Measurements from ENCODE around the gene OTOP2. TPM values are rescaled to one million over a fixed set of nuclear protein-coding genes. Genes with fewer than 3 reads are reported as not detected.

OTOP2 gene
- total and polyA plus RNA-seq, 2 of the 8 experiments (the other 6 are each of a cell fraction or from before 2014, with no cell fraction given), result 0.23 TPM; not detected in 1

DNA sequence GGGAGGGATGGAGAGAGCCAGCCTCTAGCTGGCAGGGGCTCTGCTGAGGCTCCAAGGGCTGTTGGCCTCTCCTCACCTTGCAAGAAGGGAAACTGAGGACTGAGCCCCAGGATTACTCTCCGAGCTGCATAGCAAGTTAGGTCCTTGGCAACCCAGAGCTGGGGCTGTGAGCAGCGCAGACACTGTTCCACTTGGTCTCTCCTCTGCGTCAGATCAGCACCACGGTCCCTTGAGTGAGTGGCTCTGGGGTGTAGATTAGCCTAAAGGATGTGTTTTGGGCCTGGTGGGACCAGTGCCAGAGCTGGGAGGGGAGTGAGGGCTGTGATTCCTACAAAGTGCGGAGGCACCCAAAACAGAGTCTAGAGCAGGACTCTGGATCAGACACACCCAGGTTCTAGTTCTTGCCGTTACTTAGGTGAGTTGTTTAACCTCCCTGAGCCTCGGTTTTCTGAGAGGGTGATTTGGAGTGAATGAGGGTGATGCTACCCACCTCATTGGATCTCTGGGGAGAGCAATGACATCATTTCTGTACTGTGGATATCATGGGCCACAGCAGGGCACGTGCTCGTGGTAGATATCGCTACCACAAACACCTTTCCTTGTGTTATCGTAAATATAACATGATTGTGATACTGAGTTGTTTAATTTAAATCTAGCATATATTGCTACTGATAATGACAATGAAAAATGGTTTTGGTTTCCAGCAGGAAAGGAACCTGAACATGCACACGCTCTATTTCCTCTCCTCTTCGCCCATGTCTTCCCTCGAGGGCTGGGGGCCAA, 22.5 kb upstream of the OTOP2 start:
- Histone ChIP-seq H3K27me3 (replicated peaks in 1 of 4; ENCODE audit: control insufficient read depth in 3 of 4, extremely low read depth in 1 of 4, insufficient read depth in 3 of 4, low read length in 3 of 4) (peaks cover 0 to 7% (median 3%) of the 10 kb centered on the region in 4 experiments; a peak in 4 of 7 replicates), H3K36me3 (ENCODE audit: control insufficient read depth in 2 of 4, insufficient read depth in 4 of 4, low read length in 3 of 4) (no peaks in the 10 kb centered on the region), H3K4me2 (ENCODE audit: insufficient read depth in 1 of 2, low read depth in 2 of 2, low read length in 2 of 2) (no peak overlapping the region), H3K56ac (replicated peaks; ENCODE audit: insufficient read length, low read depth, low read length) (no peak overlapping the region), H2AFZ (ENCODE audit: low read length) (no peak overlapping the region), H3K27ac (ENCODE audit: low read depth, low read length) (no peak overlapping the region), H3K23ac (ENCODE audit: insufficient read length) (no peak overlapping the region), H4K20me1 (replicated peaks in 1 of 2; ENCODE audit: control insufficient read depth in 1 of 2, insufficient read depth in 2 of 2, low read length in 2 of 2) (no peaks in the 10 kb centered on the region), H3K4ac (replicated peaks; ENCODE audit: insufficient read length, low read depth, low read length) (no peak overlapping the region), H2BK20ac (ENCODE audit: low read length) (no peak overlapping the region), H3K18ac (ENCODE audit: extremely low read depth, low read length) (no peak overlapping the region), H3K23me2 (ENCODE audit: low read depth, low read length) (no peaks in the 10 kb centered on the region), H2BK5ac (ENCODE audit: low read depth, low read length) (no peak overlapping the region), H2BK15ac (ENCODE audit: low read length) (no peak overlapping the region), H4K5ac (ENCODE audit: insufficient read length, low read depth, low read length) (no peak overlapping the region), H2BK120ac (replicated peaks; ENCODE audit: low read depth, low read length) (no peak overlapping the region), H2AK5ac (ENCODE audit: low read depth, low read length) (no peak overlapping the region), H3K9me3 (ENCODE audit: insufficient read depth in 2 of 2, low read depth in 1 of 2, low read length in 1 of 2) (no peaks in the 10 kb centered on the region), H3K4me1 (replicated peaks in 1 of 4; ENCODE audit: control insufficient read depth in 3 of 4, insufficient read depth in 4 of 4, low read length in 3 of 4) (peaks cover 0 to 9% (median 5%) of the 10 kb centered on the region in 4 experiments; a peak in 5 of 7 replicates), H2BK12ac (ENCODE audit: low read depth, low read length) (no peak overlapping the region), H3K79me2 (ENCODE audit: control insufficient read depth in 1 of 2, insufficient read depth in 2 of 2, low read length in 2 of 2) (no peaks in the 10 kb centered on the region), H3K4me3 (ENCODE audit: extremely low read depth in 1 of 4, insufficient read depth in 2 of 4, low read depth in 3 of 4, low read length in 4 of 4) (no peak overlapping the region), H4K8ac (ENCODE audit: extremely low read depth, insufficient read depth, low read length) (peak overlapping the region; percentile 80; the same call in 1 of the 2 replicates), H3K9ac (replicated peaks in 1 of 4; ENCODE audit: extremely low read depth in 1 of 4, low read depth in 3 of 4, low read length in 3 of 4) (no peak overlapping the region), H3K14ac (ENCODE audit: insufficient read length) (no peak overlapping the region), H3K79me1 (ENCODE audit: low read depth, low read length) (no peaks in the 10 kb centered on the region), H4K91ac (replicated peaks; ENCODE audit: insufficient read length, low read length) (no peak overlapping the region)
- TF ChIP-seq RXRA (IDR thresholded peaks at IDR 0.05; ENCODE audit: insufficient read depth, low read depth, low read length) (no peak), TBP (IDR thresholded peaks at IDR 0.05; ENCODE audit: low read depth, low read length) (no peak), GTF2F1 (IDR thresholded peaks at IDR 0.05; ENCODE audit: borderline replicate concordance, low read depth, low read length) (no peak), ASH2L (IDR thresholded peaks at IDR 0.05; ENCODE audit: low read length) (no peak)
- ChIA-PET CTCF (ENCODE audit: partially characterized antibody) (interaction anchor here (1.1 to 1.8 kb wide), 4 partner anchors 11 to 60 kb away, joined by 3 to 8 read pairs (median 4); no protein-coding TSS in a partner anchor), POLR2A (ENCODE audit: partially characterized antibody) (no interaction called here)
- FAIRE-seq, result no peak
- no peak for DNase-seq (ENCODE audit: low read depth in 1 of 2, low spot score in 2 of 2)
- 92% methylated on average over 14 of the region's 14 CpGs; no CpG with 5 or more reads in 1 of the 2 experiments for WGBS, 2 experiments (ENCODE audit: extremely low coverage in 1 of 2, insufficient coverage in 1 of 2, insufficient read length in 1 of 2, insufficient replicate concordance in 2 of 2, low coverage in 1 of 2, low lambda C conversion rate in 2 of 2, missing lambda C conversion rate in 1 of 2)
